ENCODE results near the gene UNC79.

- TF ChIP-seq POLR2A (IDR thresholded peaks at IDR 0.05) = no peak
- TF ChIP-seq CTCF (IDR thresholded peaks at IDR 0.05) = no peak
Measured at GRCh38 chr14:93733231-93733630, 302.5 kb downstream of the UNC79 start.

Measured in Peyer's patch (tissue), 4 donors.